ENCODE data around the gene ZDHHC14.

- TF ChIP-seq TAF1 (IDR thresholded peaks at IDR 0.05; ENCODE audit: low read depth) (no peak), YY1 (IDR thresholded peaks at IDR 0.05; ENCODE audit: low read depth) (no peak), CEBPB (IDR thresholded peaks at IDR 0.05) (no peak), RAD21 (IDR thresholded peaks at IDR 0.05; ENCODE audit: low read depth) (no peak), REST (IDR thresholded peaks at IDR 0.05; ENCODE audit: low read depth) (no peak), EGR1 (IDR thresholded peaks at IDR 0.05) (no peak)
Observed at GRCh38 chr6:157438611-157439111, 57.7 kb downstream of the ZDHHC14 start.
